CD4-positive, alpha-beta T cell (primary cell): Measurements from ENCODE around the gene COL13A1. TPM values are rescaled to one million over a fixed set of nuclear protein-coding genes. Genes with fewer than 3 reads are reported as not detected.

Experiments used
- ATAC-seq: fragments of 200-7000 bp; cut with Tn5 transposase; one replicate; pipeline ENCODE4 v1.10.0; 2022; ENCODE audit warnings: mild to moderate bottlenecking; ENCODE audit not compliant: poor library complexity
- CTCF ChIA-PET: fragments of 350-600 bp; sonication (Branson Sonifier 250); formaldehyde crosslinking; loops from one replicate; lab custom pipeline; 2021; ENCODE audit warnings: antibody characterized with exemption, inconsistent platforms; lab: Charles Lee
- POLR2A ChIA-PET: fragments of 350-600 bp; sonication (Branson Sonifier 250); formaldehyde crosslinking; loops from one replicate; lab custom pipeline; 2021; ENCODE audit warnings: antibody characterized with exemption, inconsistent platforms; lab: Charles Lee
- DNase-seq, 14 experiments: peaks; one replicate each; pipeline ENCODE4 v3.0.0-alpha.2; 2013 to 2020; ENCODE audit warnings: mixed read lengths in 2 of 14
- H3K27ac ChIP-seq, 2 donors: one replicate each; pipeline versions ENCODE4 v1.5.1 to v1.7.0; 2013; ENCODE audit warnings: low read length in 2 of 2, low read depth in 1 of 2, mild to moderate bottlenecking in 1 of 2
- H3K27me3 ChIP-seq, 2 experiments: 1 replicate in 1 of 2; 2 replicates in 1 of 2; pipeline versions ENCODE4 v1.6.1 to v1.7.0; 2013; ENCODE audit warnings: low read length in 2 of 2, control low read depth in 1 of 2, mild to moderate bottlenecking in 1 of 2, moderate library complexity in 1 of 2; ENCODE audit not compliant: insufficient read depth in 2 of 2, control insufficient read depth in 1 of 2
- H3K36me3 ChIP-seq: one replicate; pipeline ENCODE4 v1.6.1; 2013; ENCODE audit warnings: low read length, control low read depth; ENCODE audit not compliant: insufficient read depth
- H3K4me1 ChIP-seq: one replicate; pipeline ENCODE4 v1.6.1; 2013; ENCODE audit warnings: low read length, control low read depth; ENCODE audit not compliant: insufficient read depth
- H3K4me3 ChIP-seq: one replicate; pipeline ENCODE4 v1.5.1; 2013; ENCODE audit warnings: mild to moderate bottlenecking, low read length, moderate library complexity
- H3K9me3 ChIP-seq, 2 experiments: 1 replicate in 1 of 2; 2 replicates in 1 of 2; pipeline versions ENCODE4 v1.6.1 to v1.7.0; 2013; ENCODE audit warnings: low read length in 2 of 2, mild to moderate bottlenecking in 2 of 2, control low read depth in 1 of 2, moderate library complexity in 1 of 2; ENCODE audit not compliant: control insufficient read depth in 1 of 2, insufficient read depth in 1 of 2
- H3K27ac Mint-ChIP-seq: one replicate; pipeline ENCODE4 v1.8.0; 2020; ENCODE audit warnings: mixed read lengths
- H3K27me3 Mint-ChIP-seq: one replicate; pipeline ENCODE4 v1.8.0; 2021; ENCODE audit warnings: mixed read lengths
- H3K36me3 Mint-ChIP-seq: one replicate; pipeline ENCODE4 v1.8.0; 2021; ENCODE audit warnings: low read depth, mixed read lengths
- H3K4me1 Mint-ChIP-seq: one replicate; pipeline ENCODE4 v1.8.0; 2021; ENCODE audit warnings: low read depth, mixed read lengths
- H3K4me3 Mint-ChIP-seq: one replicate; pipeline ENCODE4 v1.8.0; 2020; ENCODE audit warnings: mild to moderate bottlenecking, mixed read lengths
- H3K9me3 Mint-ChIP-seq: one replicate; pipeline ENCODE4 v1.8.0; 2020; ENCODE audit warnings: mixed read lengths
- CTCF ChIP-seq: fragments of 200-600 bp; IDR thresholded peaks from one replicate; pipeline ENCODE4 v1.8.0; 2022; ENCODE audit warnings: antibody characterized with exemption, mild to moderate bottlenecking
- intact Hi-C, 2 experiments: fragments of 100-400 bp; cut with DNase I in 1 of 2; cut with micrococcal nuclease in 1 of 2; formaldehyde crosslinking; loops; one replicate each; pipeline versions ENCODE4 v1.15.1 to v1.9.0; 2023 to 2025; cut with DNase I, micrococcal nuclease
- total RNA-seq, 174 experiments: library from RNA in 2 of 174; stranded (reverse) in 2 of 174; gene quantifications; one replicate each; pipeline ENCODE4 v1.2.3 and lab custom pipeline; 2021 to 2026

The COL13A1 gene
- total RNA-seq, 2 experiments from 2014 or later = not detected

- CTCF ChIA-PET = no interaction called here
- no peaks in the 10 kb centered on the region for H3K27me3 Mint-ChIP-seq
- Histone ChIP-seq H3K27ac (no peak overlapping the region), H3K4me3 (no peak overlapping the region), H3K9me3 (no peaks in the 10 kb centered on the region), H3K27me3 (no peaks in the 10 kb centered on the region), H3K36me3 (no peaks in the 10 kb centered on the region), H3K4me1 (no peaks in the 10 kb centered on the region)
- POLR2A ChIA-PET = no interaction called here
- no peak for TF ChIP-seq CTCF
- no peak for DNase-seq
- no peak overlapping the region for H3K27ac Mint-ChIP-seq
- no peaks in the 10 kb centered on the region for H3K9me3 Mint-ChIP-seq
- H3K4me3 Mint-ChIP-seq = no peak overlapping the region
- no peak for ATAC-seq
- H3K4me1 Mint-ChIP-seq = no peaks in the 10 kb centered on the region
- H3K36me3 Mint-ChIP-seq = no peaks in the 10 kb centered on the region
- intact Hi-C loops = no loop called here
Measured at GRCh38 chr10:69890065-69890847, 88.5 kb downstream of the COL13A1 start.

- Histone ChIP-seq H3K4me1 (no peaks in the 10 kb centered on the region), H3K9me3 (no peaks in the 10 kb centered on the region), H3K4me3 (no peak overlapping the region), H3K27me3 (no peaks in the 10 kb centered on the region), H3K36me3 (no peaks in the 10 kb centered on the region), H3K27ac (no peak overlapping the region)
- CTCF ChIA-PET = no interaction called here
- Mint-ChIP-seq H3K4me3 (no peak overlapping the region), H3K4me1 (no peaks in the 10 kb centered on the region), H3K27ac (no peak overlapping the region), H3K27me3 (no peaks in the 10 kb centered on the region), H3K9me3 (no peaks in the 10 kb centered on the region), H3K36me3 (no peaks in the 10 kb centered on the region)
- no peak for ATAC-seq
- DNase-seq = no peak
- POLR2A ChIA-PET = no interaction called here
- intact Hi-C loops = no loop called here
- no peak for TF ChIP-seq CTCF
Measured at GRCh38 chr10:69891057-69891617, 89.4 kb downstream of the COL13A1 start.

GRCh38 chr10:69892406-69892805 lies 90.7 kb downstream of the COL13A1 start:
- Mint-ChIP-seq H3K36me3 (no peaks in the 10 kb centered on the region), H3K9me3 (no peaks in the 10 kb centered on the region), H3K27me3 (no peaks in the 10 kb centered on the region), H3K27ac (no peak overlapping the region), H3K4me1 (no peaks in the 10 kb centered on the region), H3K4me3 (no peak overlapping the region)
- Histone ChIP-seq H3K4me3 (no peak overlapping the region), H3K4me1 (no peaks in the 10 kb centered on the region), H3K27ac (no peak overlapping the region), H3K27me3 (no peaks in the 10 kb centered on the region), H3K9me3 (no peaks in the 10 kb centered on the region), H3K36me3 (no peaks in the 10 kb centered on the region)
- POLR2A ChIA-PET = no interaction called here
- intact Hi-C loops = no loop called here
- no peak for TF ChIP-seq CTCF
- no peak for DNase-seq
- CTCF ChIA-PET = no interaction called here
- ATAC-seq = no peak
